ENCODE results near the gene POT1. TPM values are rescaled to one million over a fixed set of nuclear protein-coding genes. Genes with fewer than 3 reads are reported as not detected.
A peak's percentile ranks its signal among the peaks of the same experiment; 100 is the strongest.

POT1 gene
- total and polyA plus RNA-seq, 2 of the 13 experiments (the other 11 are each of a cell fraction or from before 2014, with no cell fraction given): 21.7 to 23.4 TPM

- Histone ChIP-seq H3K27me3 (ENCODE audit: control insufficient read depth in 1 of 2, insufficient read depth in 2 of 2, low read length in 2 of 2) (no peaks in the 10 kb centered on the region), H3K9ac (ENCODE audit: insufficient read depth, low read depth, low read length) (no peak overlapping the region), H3K4me3 (replicated peaks in 1 of 3; ENCODE audit: insufficient read depth in 1 of 3, low read depth in 2 of 3, low read length in 3 of 3) (no peak overlapping the region), H3K4me1 (ENCODE audit: insufficient read depth, low read length) (peaks cover 9% of the 10 kb centered on the region), H2AFZ (ENCODE audit: low read length) (no peak overlapping the region), H3K9me3 (ENCODE audit: low read length) (no peaks in the 10 kb centered on the region), H3K79me2 (ENCODE audit: insufficient read depth, low read length) (no peaks in the 10 kb centered on the region), H4K20me1 (ENCODE audit: insufficient read depth, low read length) (no peaks in the 10 kb centered on the region), H3K27ac (ENCODE audit: extremely low read length, insufficient read depth, low read length) (no peak overlapping the region), H3K4me2 (ENCODE audit: low read depth, low read length) (no peak overlapping the region), H3K36me3 (replicated peaks in 1 of 2; ENCODE audit: control insufficient read depth in 1 of 2, insufficient read depth in 2 of 2, low read length in 2 of 2) (no peaks in the 10 kb centered on the region)
- TF ChIP-seq ATM (IDR thresholded peaks at IDR 0.05; ENCODE audit: borderline replicate concordance) (no peak), JUN (CRISPR knock-in tag; IDR thresholded peaks at IDR 0.05) (no peak), PHF8 (CRISPR knock-in tag; IDR thresholded peaks at IDR 0.05) (no peak), ZNF280D (CRISPR knock-in tag; IDR thresholded peaks at IDR 0.05) (no peak), CEBPB (IDR thresholded peaks at IDR 0.05; ENCODE audit: borderline replicate concordance, low read depth, low read length) (peak; percentile 42; the same call in 1 of the 2 replicates), ZNF17 (CRISPR knock-in tag; IDR thresholded peaks at IDR 0.05) (no peak), SRY (CRISPR knock-in tag; IDR thresholded peaks at IDR 0.05) (no peak)
- FAIRE-seq (no peak), DNase-seq (ENCODE audit: low spot score) (no peak), ATAC-seq (no peak)
- no TSS peak for BruUV-seq (replicated peaks)
- ChIA-PET CTCF (ENCODE audit: low intra/inter-chr PET ratio, low total read pairs) (no interaction called here), POLR2A (no interaction called here)
- intact Hi-C loops (cut with micrococcal nuclease; ENCODE audit: unreplicated experiment): no loop called here
- in situ Hi-C loops (cut with HindIII; ENCODE audit: extremely low pct_ligation_motif_present, low pct_unique_long_range_greater_than_20kb): no loop called here
- WGBS (ENCODE audit: low lambda C conversion rate): 8% methylated on average over 1 of the region's 1 CpG
These were observed 128.2 kb downstream of the POT1 start for GRCh38 chr7:124801330-124801895.

All from HepG2 (cell line).